Upper lobe of left lung (tissue), 4 donors: ENCODE results near the gene SHISA6.

Source experiments
- CTCF ChIP-seq, 6 experiments: fragments of 450-650 bp in 4 of 6; fragments of 200-600 bp in 2 of 6; sonication (generic) in 2 of 6; IDR thresholded peaks; one replicate each; pipeline ENCODE4 v1.5.1; 2016 to 2019; ENCODE audit warnings: antibody characterized with exemption in 6 of 6
- EP300 ChIP-seq, 4 donors: sonication (generic); formaldehyde crosslinking; IDR thresholded peaks; one replicate each; pipeline ENCODE4 v1.5.1; 2017; ENCODE audit warnings: antibody characterized with exemption in 4 of 4, control low read depth in 2 of 4

GRCh38 chr17:11309850-11310249 is 68.8 kb downstream of the SHISA6 start:
- TF ChIP-seq CTCF (IDR thresholded peaks at IDR 0.05) = no peak
- TF ChIP-seq EP300 (IDR thresholded peaks at IDR 0.05) = no peak
